Measurements from ENCODE around the gene C1orf35. TPM values are rescaled to one million over a fixed set of nuclear protein-coding genes. Genes with fewer than 3 reads are reported as not detected.
A peak's percentile ranks its signal among the peaks of the same experiment; 100 is the strongest.

C1orf35 gene
- total and polyA plus RNA-seq, 2 experiments from 2014 or later: 36.2 to 43.7 TPM

- Histone ChIP-seq H3K9me3 (ENCODE audit: low read depth) (no peaks in the 10 kb centered on the region), H3K27me3 (no peaks in the 10 kb centered on the region), H3K4me1 (ENCODE audit: low read depth) (peaks cover 10% of the 10 kb centered on the region), H3K27ac (no peak overlapping the region), H3K36me3 (no peaks in the 10 kb centered on the region), H3K4me3 (no peak overlapping the region)
- TF ChIP-seq, protein P1, sequence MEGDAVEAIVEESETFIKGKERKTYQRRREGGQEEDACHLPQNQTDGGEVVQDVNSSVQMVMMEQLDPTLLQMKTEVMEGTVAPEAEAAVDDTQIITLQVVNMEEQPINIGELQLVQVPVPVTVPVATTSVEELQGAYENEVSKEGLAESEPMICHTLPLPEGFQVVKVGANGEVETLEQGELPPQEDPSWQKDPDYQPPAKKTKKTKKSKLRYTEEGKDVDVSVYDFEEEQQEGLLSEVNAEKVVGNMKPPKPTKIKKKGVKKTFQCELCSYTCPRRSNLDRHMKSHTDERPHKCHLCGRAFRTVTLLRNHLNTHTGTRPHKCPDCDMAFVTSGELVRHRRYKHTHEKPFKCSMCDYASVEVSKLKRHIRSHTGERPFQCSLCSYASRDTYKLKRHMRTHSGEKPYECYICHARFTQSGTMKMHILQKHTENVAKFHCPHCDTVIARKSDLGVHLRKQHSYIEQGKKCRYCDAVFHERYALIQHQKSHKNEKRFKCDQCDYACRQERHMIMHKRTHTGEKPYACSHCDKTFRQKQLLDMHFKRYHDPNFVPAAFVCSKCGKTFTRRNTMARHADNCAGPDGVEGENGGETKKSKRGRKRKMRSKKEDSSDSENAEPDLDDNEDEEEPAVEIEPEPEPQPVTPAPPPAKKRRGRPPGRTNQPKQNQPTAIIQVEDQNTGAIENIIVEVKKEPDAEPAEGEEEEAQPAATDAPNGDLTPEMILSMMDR (IDR thresholded peaks at IDR 0.05; ENCODE audit: low read depth, low read length): no peak
- no peak for DNase-seq (ENCODE audit: low read depth in 1 of 2, low spot score in 1 of 2)
Measured at GRCh38 chr1:228143480-228144192, 40.5 kb upstream of the C1orf35 start.

GRCh38 chr1:228142701-228143136, 39.6 kb upstream of the C1orf35 start:
- H3K36me3 ChIP-seq: no peaks in the 10 kb centered on the region
- H3K4me3 ChIP-seq: no peak overlapping the region
- TF ChIP-seq, protein P1 (IDR thresholded peaks at IDR 0.05; ENCODE audit: low read depth, low read length): no peak
- no peak for DNase-seq (ENCODE audit: low read depth in 1 of 2, low spot score in 1 of 2)
- peaks cover 10% of the 10 kb centered on the region for H3K4me1 ChIP-seq (ENCODE audit: low read depth)
- H3K27me3 ChIP-seq: peaks cover 6% of the 10 kb centered on the region
- H3K27ac ChIP-seq: no peak overlapping the region
- no peaks in the 10 kb centered on the region for H3K9me3 ChIP-seq (ENCODE audit: low read depth)

DNA sequence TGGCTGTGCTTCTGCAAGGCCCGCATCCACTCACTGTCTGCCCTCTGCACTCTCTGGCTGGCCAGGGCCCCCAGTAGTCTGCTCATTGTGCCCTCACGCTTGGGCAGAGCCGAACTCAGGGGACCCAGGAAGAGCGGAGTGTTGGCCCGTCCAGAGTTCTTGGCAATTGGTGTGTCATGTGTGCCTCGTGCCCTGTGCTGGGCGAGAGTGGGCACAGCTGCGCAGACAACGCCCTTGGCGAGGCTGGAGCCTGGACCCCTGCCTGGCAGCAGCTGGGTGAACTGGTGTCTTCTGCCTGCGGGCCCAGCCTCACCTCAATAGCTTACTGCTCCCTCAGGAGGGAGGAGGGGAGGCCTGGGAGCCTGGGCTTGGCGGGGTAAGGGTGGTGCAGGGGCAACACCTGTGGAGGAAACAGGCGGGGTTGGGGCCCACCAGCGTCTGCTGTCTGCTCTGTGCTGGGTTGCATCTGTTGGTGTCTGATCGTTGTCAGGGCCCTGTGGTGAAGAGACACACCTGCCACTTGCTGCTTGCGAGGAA, 39.1 kb upstream of the C1orf35 start:
- TF ChIP-seq, protein P1 (IDR thresholded peaks at IDR 0.05; ENCODE audit: low read depth, low read length): no peak
- Histone ChIP-seq H3K27ac (no peak overlapping the region), H3K9me3 (ENCODE audit: low read depth) (no peaks in the 10 kb centered on the region), H3K4me3 (no peak overlapping the region), H3K27me3 (peaks cover 11% of the 10 kb centered on the region), H3K4me1 (ENCODE audit: low read depth) (peaks cover 10% of the 10 kb centered on the region), H3K36me3 (no peaks in the 10 kb centered on the region)
- no peak for DNase-seq (ENCODE audit: low read depth in 1 of 2, low spot score in 1 of 2)

- Histone ChIP-seq H3K4me1 (ENCODE audit: low read depth) (peaks cover 10% of the 10 kb centered on the region), H3K27me3 (peaks cover 19% of the 10 kb centered on the region), H3K36me3 (no peaks in the 10 kb centered on the region), H3K27ac (no peak overlapping the region), H3K9me3 (ENCODE audit: low read depth) (no peaks in the 10 kb centered on the region), H3K4me3 (peak overlapping the region; percentile 49)
- peak in 1 of 2 donors; percentile 96 for DNase-seq (ENCODE audit: low read depth in 1 of 2, low spot score in 1 of 2)
- TF ChIP-seq, protein P1 (IDR thresholded peaks at IDR 0.05; ENCODE audit: low read depth, low read length): no peak
Measured at GRCh38 chr1:228141226-228142044, 38.3 kb upstream of the C1orf35 start.

GRCh38 chr1:228140724-228141225, 37.6 kb upstream of the C1orf35 start:
- peak in 1 of 2 donors; percentile 6 for DNase-seq (ENCODE audit: low read depth in 1 of 2, low spot score in 1 of 2)
- Histone ChIP-seq H3K27ac (peak overlapping the region; percentile 82), H3K36me3 (no peaks in the 10 kb centered on the region), H3K4me1 (ENCODE audit: low read depth) (peaks cover 10% of the 10 kb centered on the region), H3K4me3 (peak overlapping the region; percentile 49), H3K9me3 (ENCODE audit: low read depth) (no peaks in the 10 kb centered on the region), H3K27me3 (peaks cover 26% of the 10 kb centered on the region)
- TF ChIP-seq, protein P1 (IDR thresholded peaks at IDR 0.05; ENCODE audit: low read depth, low read length): no peak
